GDM1 (cell line): Measurements from ENCODE around the gene KIF16B.

Experiments used
- DNase-seq: peaks from one replicate; lab custom pipeline; 2025; lab: John Stamatoyannopoulos, UW

Gene KIF16B

GRCh38 chr20:16352751-16353416, 220.4 kb downstream of the KIF16B start:
- no peak for DNase-seq

DNA sequence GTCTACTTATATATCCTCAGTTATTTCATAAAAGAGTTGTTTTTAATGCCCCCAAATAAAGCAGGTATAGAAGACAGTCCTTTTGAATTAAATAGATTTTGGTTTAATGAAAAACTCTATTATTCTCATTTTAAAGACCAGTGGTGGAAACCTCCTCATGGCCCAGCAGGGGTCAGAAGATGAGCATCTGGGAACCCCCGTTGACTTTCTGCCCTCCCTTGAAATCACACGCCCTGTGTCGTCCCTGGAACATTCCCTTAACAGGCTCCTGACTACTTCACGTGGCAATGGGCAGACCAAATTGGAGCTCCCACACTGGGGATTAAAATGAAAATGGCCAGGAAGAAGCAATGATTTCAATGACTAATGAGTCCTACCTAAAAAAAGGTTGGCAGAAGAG, 220.9 kb downstream of the KIF16B start:
- DNase-seq, result no peak

- DNase-seq, result no peak
Observed at GRCh38 chr20:16351415-16351814, 221.8 kb downstream of the KIF16B start.

DNA sequence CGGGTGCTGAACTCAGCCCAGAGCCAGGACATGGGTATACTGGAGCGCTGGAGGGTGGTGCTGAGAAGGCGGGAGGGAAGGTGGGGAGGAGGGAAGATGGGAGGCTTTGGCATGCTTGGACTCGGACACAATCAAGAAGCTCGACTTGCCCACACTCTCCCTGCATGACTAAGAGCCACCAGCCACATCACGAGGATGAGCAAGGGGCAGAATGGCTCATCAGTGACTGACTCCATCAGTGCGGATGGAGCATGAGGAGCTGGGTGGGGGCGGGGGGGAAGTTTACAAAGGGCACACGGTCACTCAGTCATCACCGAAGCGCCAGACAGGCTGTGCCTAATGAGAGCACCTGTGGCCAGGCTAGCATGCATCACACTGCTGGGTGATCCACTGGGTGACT, 222.8 kb downstream of the KIF16B start:
- no peak for DNase-seq

GRCh38 chr20:16349523-16350260, 223.6 kb downstream of the KIF16B start:
- DNase-seq, result no peak

DNA sequence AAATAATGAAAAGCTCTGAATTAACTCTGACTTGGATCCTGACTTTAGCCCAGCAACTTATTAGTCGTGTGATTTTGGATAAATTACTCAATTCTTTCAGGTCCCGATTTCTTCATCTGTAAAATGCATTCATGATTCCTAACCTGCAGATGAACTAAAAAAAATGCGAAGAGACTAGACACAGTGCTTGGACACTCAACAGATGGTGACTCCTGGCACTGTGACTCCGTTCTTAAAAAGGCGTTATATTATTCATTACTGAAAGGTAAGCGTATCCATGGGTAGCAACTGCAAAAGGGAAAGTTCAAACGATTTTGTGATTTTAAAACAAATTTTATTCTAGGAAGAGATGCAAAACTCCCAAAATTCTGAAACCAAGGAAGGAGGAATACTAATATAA, 226.3 kb downstream of the KIF16B start:
- DNase-seq, result no peak

GRCh38 chr20:16337707-16338106, 235.5 kb downstream of the KIF16B start:
- DNase-seq, result no peak

DNA sequence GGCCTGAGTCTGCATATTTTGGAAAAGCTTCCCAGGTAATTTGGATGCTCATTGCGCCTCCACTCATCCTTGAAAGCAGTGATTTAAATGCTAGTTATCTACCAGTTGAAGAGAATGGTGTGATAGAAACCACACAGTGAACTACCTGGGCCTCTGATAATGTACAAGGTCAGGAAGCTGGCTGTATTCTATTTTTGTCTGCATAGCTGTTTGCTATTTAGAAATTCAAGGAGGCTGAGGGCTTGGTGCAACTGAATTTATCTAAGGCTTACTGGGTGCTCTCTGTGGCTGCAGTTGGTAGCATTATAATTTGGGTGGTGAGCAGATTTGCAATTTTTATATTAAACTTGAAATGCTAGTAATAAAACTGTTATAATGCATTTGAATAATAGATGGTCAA, 245.6 kb downstream of the KIF16B start:
- no peak for DNase-seq

DNA sequence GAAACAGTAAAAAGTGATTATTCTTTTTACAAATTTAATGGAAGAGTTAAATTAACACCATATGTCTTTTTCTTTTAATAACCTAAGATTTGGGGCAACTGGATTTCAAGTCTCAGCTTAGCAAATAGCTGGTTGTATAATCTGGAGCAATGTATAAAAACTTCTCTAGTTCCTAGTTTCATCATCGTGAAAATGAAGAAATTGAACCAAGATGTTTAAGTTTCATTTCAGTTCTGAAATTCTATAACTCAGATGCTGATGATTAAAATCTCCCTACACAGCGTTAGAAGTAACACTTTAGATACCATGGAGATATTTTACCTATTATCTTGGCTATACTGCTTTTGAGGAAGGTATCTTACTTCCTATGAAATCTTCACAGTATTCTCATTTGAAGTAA, 252.0 kb downstream of the KIF16B start:
- no peak for DNase-seq

- DNase-seq, result no peak
Observed at GRCh38 chr20:16317445-16318362, 255.5 kb downstream of the KIF16B start.

DNA sequence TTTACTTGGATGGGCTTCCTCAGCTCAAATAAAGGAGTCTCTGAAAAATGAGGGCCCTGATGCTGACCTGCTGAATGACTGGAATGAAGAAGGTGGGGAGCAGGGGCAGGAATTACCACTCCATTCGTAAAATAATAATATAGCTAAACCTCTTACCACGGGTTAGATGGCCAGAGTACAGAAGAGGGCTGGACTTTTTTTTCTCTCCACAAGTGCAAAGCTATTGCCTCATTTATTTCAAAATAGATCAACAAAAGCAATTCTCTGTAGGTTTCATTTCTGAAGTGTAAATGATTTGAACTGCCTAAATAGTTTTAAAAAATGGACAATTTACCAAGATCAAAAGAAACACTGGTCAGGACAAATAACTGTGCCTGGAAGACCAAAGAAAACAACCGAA, 256.7 kb downstream of the KIF16B start:
- no peak for DNase-seq

- DNase-seq, result no peak
Observed at GRCh38 chr20:16314748-16315159, 258.5 kb downstream of the KIF16B start.

DNA sequence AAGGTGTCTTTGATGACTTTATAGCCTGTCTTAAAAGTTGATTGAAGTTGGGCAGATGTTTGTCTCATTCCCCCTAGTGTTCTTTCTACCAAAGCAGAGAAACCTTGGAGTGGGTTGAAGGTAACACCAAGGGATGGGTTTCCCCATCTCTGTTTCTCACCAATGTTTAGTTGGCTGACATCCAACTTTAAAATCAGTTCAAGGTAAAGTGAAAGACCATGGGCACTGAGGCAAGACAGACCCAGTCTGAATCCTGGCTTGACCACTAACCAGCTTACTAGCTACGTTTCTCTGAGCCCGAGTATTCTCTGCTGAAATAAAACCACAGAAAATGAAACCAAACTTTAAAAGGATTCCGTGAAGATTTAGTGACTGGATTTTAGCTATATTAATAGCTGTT, 258.9 kb downstream of the KIF16B start:
- DNase-seq, result no peak

DNA sequence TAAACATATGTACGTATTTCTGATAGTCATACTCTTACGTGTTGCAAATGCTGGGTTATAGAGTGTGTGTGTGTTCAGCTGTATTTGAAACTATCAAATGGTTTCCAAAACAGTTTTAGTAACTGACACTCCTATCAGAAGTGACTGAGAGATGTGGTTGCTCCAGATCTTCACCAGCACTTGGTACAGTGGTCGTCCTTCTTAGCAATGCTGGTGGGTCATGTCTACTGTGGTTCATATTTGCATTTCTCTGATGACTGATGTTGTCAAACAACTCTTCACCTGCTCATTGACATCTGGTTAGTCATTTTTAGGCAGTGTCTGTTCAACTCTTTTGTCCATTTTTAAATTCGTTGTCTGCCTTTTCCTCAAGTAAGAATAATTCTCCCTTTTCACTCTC, 259.3 kb downstream of the KIF16B start:
- DNase-seq, result no peak

DNA sequence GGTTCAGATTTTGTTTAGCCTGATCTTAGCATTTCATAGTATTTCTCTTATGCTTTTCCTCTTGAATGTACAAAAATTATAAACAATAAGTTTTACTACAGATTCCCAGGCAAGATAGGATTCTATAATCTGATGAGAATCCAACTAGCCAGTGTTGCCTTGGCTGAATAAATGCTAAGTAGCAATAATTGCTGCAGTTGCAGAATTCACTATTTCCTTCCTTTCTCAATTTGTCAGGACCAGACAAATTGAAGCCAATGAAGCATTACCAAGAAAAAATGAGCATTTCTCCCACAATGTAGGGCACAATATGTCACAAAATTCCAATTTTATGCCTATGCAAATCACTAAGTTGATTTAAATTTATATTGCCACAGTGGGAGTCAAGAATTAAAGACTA, 260.2 kb downstream of the KIF16B start:
- DNase-seq, result no peak

- DNase-seq, result no peak
Observed at GRCh38 chr20:16311756-16312155, 261.5 kb downstream of the KIF16B start.

- DNase-seq, result no peak
Observed at GRCh38 chr20:16308754-16309153, 264.5 kb downstream of the KIF16B start.

GRCh38 chr20:16302818-16303217, 270.4 kb downstream of the KIF16B start:
- DNase-seq, result no peak

GRCh38 chr20:16301986-16302385, 271.3 kb downstream of the KIF16B start:
- DNase-seq, result no peak

DNA sequence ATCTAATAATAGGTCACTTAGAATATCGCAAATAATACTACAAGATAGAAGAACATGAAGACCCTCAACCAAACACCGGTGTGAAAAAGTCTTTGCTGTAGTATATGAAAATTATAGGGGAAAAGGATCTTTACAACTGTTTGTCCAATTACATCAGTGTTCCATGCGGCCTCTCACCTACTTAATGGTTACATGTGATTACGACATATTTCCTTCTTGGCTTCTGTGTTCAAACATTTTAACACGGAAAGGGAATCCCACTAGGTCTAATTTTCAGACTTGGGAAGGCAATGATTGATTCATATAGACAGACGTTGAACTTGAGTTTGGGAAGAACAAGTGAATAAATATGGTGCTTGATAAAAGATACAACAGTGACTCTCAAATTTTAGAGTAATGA, 273.4 kb downstream of the KIF16B start:
- DNase-seq, result no peak

- DNase-seq, result no peak
Observed at GRCh38 chr20:16296931-16297330, 276.3 kb downstream of the KIF16B start.

- no peak for DNase-seq
Observed at GRCh38 chr20:16295534-16295933, 277.7 kb downstream of the KIF16B start.

GRCh38 chr20:16293590-16293989, 279.7 kb downstream of the KIF16B start:
- no peak for DNase-seq
